Stimulated activated CD8-positive, alpha-beta memory T cell treated with anti-CD3 and anti-CD28 coated beads, Interleukin-12 subunit alpha, Interleukin-12 subunit beta, amount 100 ng/mL, for 4 hours (primary cell): ENCODE measurements around the gene GOLGA3.
"Not testable (repeated sequence)": the region's sequence is repeated elsewhere in the genome, so short reads cannot be mapped to it uniquely, and the experiment has no call there.

Source experiments
- DNase-seq: peaks from one replicate; pipeline ENCODE4 v3.0.0-alpha.2; 2020; ENCODE audit warnings: low read depth

The GOLGA3 gene

DNA sequence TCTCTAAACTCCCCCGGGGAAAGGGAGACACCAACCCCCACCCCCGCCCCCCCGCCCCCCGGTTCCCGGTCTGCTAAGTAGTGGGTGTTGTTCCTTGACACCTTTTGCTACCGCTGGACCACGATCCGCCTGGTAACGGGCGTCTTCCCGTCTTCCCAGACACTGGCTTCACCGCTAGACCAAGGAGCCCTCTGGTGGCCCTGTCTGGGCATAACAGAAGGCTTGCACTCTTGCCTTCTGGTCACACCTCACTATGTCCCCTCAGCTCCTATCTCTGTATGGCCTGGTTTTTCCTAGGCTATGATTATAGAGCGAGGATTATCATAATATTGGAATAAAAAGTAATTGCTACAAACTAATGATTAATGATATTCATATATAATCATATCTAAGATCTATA is 19.3 kb downstream of the GOLGA3 start:
- not testable (repeated sequence) for DNase-seq

DNA sequence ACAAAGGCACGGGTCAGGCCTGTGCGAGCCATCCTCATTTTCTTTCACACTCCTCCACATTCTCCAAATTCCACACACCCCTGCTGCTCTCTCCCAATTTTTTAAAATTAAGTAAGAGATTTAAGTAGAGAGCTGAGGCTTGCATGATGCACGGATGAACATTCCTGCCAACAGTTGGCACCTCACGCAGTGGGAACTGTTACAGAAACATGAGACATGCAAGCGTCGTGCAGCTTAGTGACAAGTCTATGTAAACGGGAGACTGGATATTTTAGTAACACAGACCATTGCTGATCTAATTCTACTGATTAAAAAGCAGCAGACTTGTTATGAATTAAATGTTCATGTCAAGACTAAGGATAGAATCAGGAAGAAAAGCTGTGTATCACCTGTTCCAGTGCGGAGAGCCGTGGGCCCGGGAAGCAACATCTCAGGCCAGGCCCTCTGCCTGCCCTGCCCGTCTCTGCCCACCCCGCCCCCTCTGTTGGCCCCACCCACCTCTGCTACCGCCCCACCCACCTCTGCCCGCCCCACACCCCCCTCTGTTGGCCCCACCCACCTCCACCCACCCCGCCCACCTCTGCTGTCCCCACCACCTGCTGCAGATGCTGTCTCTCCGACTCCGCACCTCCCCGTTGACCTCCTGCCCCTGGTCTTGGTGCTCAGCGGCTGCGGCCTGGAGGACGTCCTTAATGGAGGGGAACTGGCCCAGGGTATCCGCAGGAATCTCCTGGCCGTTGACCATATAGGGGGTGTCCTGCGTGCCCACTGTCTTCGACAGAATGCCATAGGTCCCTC is 21.2 kb downstream of the GOLGA3 start:
- no peak for DNase-seq

DNA sequence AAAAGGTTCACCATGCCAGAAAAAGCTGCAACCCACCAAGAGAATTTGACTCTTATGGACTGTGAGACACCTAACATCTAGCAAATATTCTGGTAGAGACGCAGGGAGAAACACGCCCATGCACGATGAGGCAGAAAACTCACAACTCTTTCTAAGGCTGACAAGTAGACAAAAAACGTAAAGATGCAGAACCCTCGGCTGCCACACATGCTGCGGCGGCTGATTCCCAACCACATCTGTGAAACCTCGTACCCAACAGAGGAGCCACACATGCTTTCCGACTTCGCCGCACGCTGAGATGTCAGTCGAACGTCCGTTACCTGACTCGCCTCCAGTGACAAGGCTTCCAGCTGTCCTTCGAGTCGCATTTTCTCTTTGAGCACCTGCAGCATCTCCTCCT is 21.8 kb downstream of the GOLGA3 start:
- DNase-seq = no peak

- DNase-seq = no peak
Observed at GRCh38 chr12:132804426-132804861, 24.2 kb downstream of the GOLGA3 start.

DNA sequence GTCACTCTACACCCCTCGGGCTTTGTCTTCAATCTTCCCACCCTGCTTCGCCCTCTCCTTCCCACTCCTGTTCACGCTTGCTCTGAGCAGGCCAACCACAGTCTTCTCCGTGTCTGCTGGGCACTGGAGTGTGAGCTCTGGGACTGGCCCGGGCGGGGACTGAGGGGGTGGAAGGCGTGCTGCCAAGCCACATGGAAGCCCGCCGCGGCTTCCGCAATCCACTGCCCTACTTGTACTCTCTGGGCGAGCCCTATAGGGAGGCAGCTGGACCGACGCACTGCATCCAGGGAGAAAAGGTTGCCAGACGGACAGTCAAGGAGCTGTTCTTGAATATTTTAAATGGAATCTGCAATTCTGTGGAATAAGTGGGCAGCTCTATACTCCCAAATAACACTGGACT is 24.8 kb downstream of the GOLGA3 start:
- DNase-seq = no peak

- no peak for DNase-seq
Observed at GRCh38 chr12:132803125-132803524, 25.5 kb downstream of the GOLGA3 start.

DNA sequence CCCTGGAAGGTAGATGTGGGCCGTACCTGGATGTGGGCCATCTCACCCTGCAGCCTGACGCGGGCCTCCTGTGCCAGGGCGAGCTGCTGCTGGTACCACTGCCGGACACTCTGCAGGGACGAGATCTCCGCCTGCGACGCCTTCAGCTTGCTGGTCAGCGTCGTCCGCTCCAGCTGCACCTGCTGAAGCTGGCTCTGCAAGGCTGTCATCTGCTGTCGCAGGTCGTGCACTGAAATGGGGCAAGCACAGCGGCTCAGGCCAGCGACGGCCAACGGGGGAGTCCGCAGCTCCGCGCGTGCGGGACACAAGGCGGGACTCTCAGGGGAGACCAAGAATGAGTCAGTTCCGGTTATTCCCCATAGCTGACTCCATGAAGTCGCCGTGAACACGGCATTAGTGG is 26.9 kb downstream of the GOLGA3 start:
- no peak for DNase-seq

GRCh38 chr12:132798836-132799235 is 29.8 kb downstream of the GOLGA3 start:
- DNase-seq = no peak

- no peak for DNase-seq
Observed at GRCh38 chr12:132797820-132798570, 30.7 kb downstream of the GOLGA3 start.

GRCh38 chr12:132795847-132796246 is 32.8 kb downstream of the GOLGA3 start:
- no peak for DNase-seq

GRCh38 chr12:132791940-132792339 is 36.7 kb downstream of the GOLGA3 start:
- DNase-seq = not testable (repeated sequence)

DNA sequence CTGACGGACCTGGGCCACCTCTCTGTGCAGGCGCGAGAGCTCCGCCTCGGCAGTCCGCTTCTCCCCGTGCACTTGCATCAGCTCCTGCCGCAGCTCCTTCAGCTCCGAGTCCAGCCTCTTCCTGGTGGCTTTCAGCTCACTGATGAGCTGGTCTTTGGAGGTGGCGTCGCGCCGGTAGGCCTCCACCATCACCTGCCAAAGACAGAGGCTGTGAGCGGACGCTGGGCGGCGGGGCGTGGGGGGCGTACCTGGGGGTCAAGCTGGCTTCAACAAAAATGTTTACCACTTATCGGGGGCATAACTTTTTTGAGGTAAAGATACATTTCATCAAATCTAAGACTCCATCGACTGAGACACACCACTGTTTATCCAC is 39.6 kb downstream of the GOLGA3 start:
- no peak for DNase-seq

GRCh38 chr12:132788375-132789098 is 40.1 kb downstream of the GOLGA3 start:
- DNase-seq = no peak

GRCh38 chr12:132787877-132788276 is 40.8 kb downstream of the GOLGA3 start:
- DNase-seq = no peak

DNA sequence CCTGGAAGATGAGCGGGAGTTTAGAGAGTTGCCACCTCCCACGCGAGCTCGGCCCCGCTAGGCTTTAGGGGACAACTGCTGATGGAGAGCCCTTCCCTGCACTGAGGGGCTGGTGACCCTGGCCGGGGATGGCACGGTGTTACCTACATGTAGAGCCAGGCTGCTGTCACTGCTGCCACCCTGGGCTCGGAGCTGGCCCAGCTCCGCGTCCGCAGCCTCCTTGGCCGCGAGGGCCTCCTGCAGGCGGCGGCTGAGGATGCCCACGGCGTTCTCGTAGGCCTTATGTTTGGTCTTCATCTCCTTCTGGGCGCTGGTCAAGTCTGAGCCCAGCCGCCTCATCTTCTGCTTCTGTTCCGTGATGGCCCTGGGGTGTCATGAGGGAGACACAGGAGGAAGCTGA is 42.5 kb downstream of the GOLGA3 start:
- no peak for DNase-seq

DNA sequence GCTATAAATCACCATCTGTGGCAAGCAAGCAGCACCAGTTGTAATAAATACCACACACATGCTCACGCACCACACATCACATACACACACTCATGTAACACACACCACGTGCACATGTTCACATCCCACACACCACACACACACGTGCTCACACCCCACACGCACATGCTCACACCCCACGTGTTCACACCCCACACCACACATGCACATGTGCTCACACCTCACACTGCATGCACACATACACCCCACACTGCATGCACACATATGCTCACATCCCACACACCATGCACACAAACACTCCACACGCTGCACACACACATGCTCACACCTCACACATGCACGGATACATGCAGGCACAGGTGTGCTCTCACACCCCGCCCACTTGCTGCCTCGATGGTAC is 44.1 kb downstream of the GOLGA3 start:
- no peak for DNase-seq

DNA sequence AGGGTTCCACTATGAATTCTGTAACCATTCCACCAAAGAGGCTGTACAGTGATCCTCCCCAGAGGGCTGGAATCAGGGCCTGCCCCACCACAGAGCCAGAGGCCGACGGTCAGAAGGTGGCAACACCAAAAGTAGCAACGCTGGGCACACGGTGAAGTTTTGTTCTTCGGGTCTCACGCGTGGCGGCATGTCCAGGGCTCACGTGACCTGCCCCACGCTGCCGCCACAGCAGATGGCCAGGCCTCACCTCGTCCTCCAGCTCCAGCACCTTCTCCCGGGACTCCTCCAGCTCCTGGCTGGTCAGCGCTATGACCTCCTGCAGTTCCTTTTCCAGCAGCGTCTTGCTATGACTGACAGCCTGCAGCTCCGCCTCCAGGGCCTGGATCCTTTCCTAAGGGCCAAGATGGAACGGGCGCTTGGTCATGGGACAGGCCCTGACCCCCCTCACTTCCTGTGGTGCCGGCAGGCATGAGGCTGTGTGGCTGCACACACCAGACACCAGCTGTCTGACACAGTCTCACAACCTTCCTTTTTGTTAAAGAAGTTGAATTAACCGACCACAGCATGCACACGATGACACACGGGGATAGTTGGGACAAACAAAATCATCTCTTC is 44.6 kb downstream of the GOLGA3 start:
- no peak for DNase-seq

DNA sequence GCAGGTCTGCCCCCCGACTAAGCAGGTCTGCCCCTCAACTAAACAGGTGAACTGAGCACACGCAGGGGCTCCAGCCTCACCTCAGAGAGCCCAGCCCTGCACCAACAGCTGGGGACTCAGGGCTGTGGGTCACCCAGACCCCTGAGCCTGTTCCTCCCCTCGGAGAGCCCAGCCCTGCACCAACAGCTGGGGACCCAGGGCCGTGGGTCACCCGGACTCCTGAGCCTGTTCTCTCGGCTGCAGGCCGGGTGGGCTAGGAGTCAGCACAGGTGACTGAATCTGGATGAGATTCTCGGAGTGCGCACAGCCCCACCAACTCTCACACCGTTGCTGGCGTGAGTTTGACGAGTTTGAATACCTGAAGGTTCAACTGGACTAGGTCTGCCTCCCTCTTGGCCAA is 46.7 kb downstream of the GOLGA3 start:
- DNase-seq = no peak

DNA sequence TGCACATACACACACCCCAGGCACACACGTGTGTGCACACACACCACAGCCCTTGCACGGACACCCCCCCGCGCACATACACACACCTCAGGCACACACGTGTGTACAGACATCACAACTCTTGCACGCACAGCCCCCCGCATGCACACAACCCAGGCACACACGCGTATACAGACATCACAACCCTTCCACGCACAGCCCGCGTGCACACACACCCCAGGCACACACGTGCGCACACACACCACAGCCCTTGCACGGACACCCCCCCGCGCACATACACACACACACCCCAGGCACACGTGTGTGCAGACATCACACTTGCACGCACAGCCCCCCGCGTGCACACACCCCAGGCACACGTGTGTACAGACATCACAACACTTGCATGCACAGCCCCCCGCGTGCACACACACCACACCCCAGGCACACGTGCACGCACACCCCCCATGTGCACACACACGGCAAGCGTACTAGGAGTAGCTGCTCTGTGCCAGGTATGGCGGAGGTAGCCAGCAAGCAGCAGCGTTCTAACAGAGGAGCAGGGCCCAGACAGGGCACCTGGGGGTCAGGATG is 48.8 kb downstream of the GOLGA3 start:
- no peak for DNase-seq

DNA sequence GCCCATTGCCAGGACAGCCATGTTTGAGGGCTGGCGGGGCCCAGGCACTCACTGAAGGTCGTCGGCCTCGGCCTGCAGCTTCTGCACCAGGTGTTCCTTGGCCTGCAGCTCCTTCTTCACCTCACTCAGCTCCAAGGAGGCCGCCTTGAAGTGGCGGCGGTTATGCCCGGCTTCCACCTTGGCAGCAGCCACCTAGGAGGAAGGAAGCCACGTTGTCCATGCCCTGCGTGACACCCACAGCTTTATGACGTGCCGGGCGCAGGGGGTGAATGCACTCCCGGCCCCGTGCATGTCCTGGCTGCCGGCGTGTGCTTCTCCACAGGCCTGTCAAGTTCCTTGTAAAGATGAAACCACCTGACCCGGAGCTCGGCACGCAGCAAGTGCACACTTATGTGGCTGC is 51.1 kb downstream of the GOLGA3 start:
- DNase-seq = no peak

- DNase-seq = no peak
Observed at GRCh38 chr12:132776816-132777568, 51.7 kb downstream of the GOLGA3 start.
